ENCODE results near the gene OR1E1.
"Not testable (repeated sequence)": the region's sequence is repeated elsewhere in the genome, so short reads cannot be mapped to it uniquely, and the experiment has no call there.

OR1E1 gene

GRCh38 chr17:3415610-3416009 is 17.4 kb upstream of the OR1E1 start:
- DNase-seq (ENCODE audit: low read depth), result no peak
- no peak for TF ChIP-seq CTCF (conservative IDR thresholded peaks at IDR 0.05; ENCODE audit: low read length)
- no peak overlapping the region for H3K4me3 ChIP-seq (ENCODE audit: low read length)

- not testable (repeated sequence) for DNase-seq (ENCODE audit: low read depth); H3K4me3 ChIP-seq (ENCODE audit: low read length)
Observed at GRCh38 chr17:3412216-3412615, 14.0 kb upstream of the OR1E1 start.

- H3K4me3 ChIP-seq (ENCODE audit: low read length), result no peak within 1 kb of the TSS
- TF ChIP-seq CTCF (conservative IDR thresholded peaks at IDR 0.05; ENCODE audit: low read length), result no peak
Observed at GRCh38 chr17:3411070-3411469, 12.9 kb upstream of the OR1E1 start, which contains the start of gene OR3A3. OR3A3 (plus strand) TSS chr17:3411370.

GRCh38 chr17:3403856-3404255 is 5.6 kb upstream of the OR1E1 start:
- not testable (repeated sequence) for H3K4me3 ChIP-seq (ENCODE audit: low read length); DNase-seq (ENCODE audit: low read depth)

More at GRCh38 chr17:3411070-3411469, 12.9 kb upstream of the OR1E1 start, which contains the start of gene OR3A3:
- no peak for DNase-seq (ENCODE audit: low read depth)

GRCh38 chr17:3401786-3402185 is 3.6 kb upstream of the OR1E1 start:
- H3K4me3 ChIP-seq (ENCODE audit: low read length), result no peak overlapping the region
- DNase-seq (ENCODE audit: low read depth), result no peak
- no peak for TF ChIP-seq CTCF (conservative IDR thresholded peaks at IDR 0.05; ENCODE audit: low read length)

- no peak overlapping the region for H3K4me3 ChIP-seq (ENCODE audit: low read length)
- no peak for TF ChIP-seq CTCF (conservative IDR thresholded peaks at IDR 0.05; ENCODE audit: low read length)
- DNase-seq (ENCODE audit: low read depth), result no peak
Observed at GRCh38 chr17:3400055-3400454, 1.8 kb upstream of the OR1E1 start.

GRCh38 chr17:3397801-3398200 is 409 bp downstream of the OR1E1 start:
- not testable (repeated sequence) for H3K4me3 ChIP-seq (ENCODE audit: low read length); DNase-seq (ENCODE audit: low read depth)

- no peak for DNase-seq (ENCODE audit: low read depth)
- TF ChIP-seq CTCF (conservative IDR thresholded peaks at IDR 0.05; ENCODE audit: low read length), result no peak
- no peak overlapping the region for H3K4me3 ChIP-seq (ENCODE audit: low read length)
Observed at GRCh38 chr17:3389791-3390190, 8.4 kb downstream of the OR1E1 start.

All from AG10803 (cell line).